Endothelial cell of umbilical vein (primary cell): ENCODE results near the gene TRAPPC11. TPM values are rescaled to one million over a fixed set of nuclear protein-coding genes. Genes with fewer than 3 reads are reported as not detected.

Experiments used
- BruUV-seq: library from RNA; stranded (reverse); fragments of 400-500 nt; replicated peaks from 2 replicates; lab custom pipeline; 2021; lab: Mats Ljungman, UMichigan
- CTCF ChIA-PET: fragments of 300-600, 350-600 bp; sonication (Branson Sonifier 250); formaldehyde crosslinking; loops from one replicate; lab custom pipeline; 2021; ENCODE audit warnings: antibody characterized with exemption, inconsistent platforms; lab: Charles Lee
- POLR2A ChIA-PET: fragments of 300-600, 350-600 bp; sonication (Branson Sonifier 250); formaldehyde crosslinking; loops from one replicate; lab custom pipeline; 2021; ENCODE audit warnings: antibody characterized with exemption, inconsistent platforms; lab: Charles Lee
- DNase-seq: peaks from one replicate; pipeline ENCODE4 v3.0.0-alpha.2; 2011; ENCODE audit warnings: low read depth, low spot score
- FAIRE-seq: peaks from 2 replicates; lab custom pipeline; 2011; peaks lifted over from hg19 to GRCh38; lab: Jason Lieb, UNC
- H2AFZ ChIP-seq: 2 replicates; pipeline ENCODE4 v1.6.0; 2012; ENCODE audit warnings: low read depth, low read length, control low read depth, inconsistent platforms
- H3K27ac ChIP-seq: 2 replicates; pipeline ENCODE4 v1.5.1; 2011; ENCODE audit warnings: low read depth, mild to moderate bottlenecking, control low read depth, low read length, moderate library complexity; ENCODE audit not compliant: insufficient read depth
- H3K27me3 ChIP-seq, 2 experiments: 2 replicates each; pipeline versions ENCODE4 v1.6.0 to v1.6.1; 2011; ENCODE audit warnings: low read length in 2 of 2, mixed read lengths in 1 of 2; ENCODE audit not compliant: control insufficient read depth in 2 of 2, insufficient read depth in 2 of 2
- H3K36me3 ChIP-seq, 2 experiments: 2 replicates in 1 of 2; 3 replicates in 1 of 2; pipeline ENCODE4 v1.5.1; 2011; ENCODE audit warnings: low read length in 2 of 2, mild to moderate bottlenecking in 1 of 2, moderate library complexity in 1 of 2; ENCODE audit not compliant: control insufficient read depth in 2 of 2, insufficient read depth in 2 of 2; ENCODE audit errors: extremely low read depth in 1 of 2
- H3K4me1 ChIP-seq: 3 replicates; pipeline ENCODE4 v1.5.1; 2011; ENCODE audit warnings: mild to moderate bottlenecking, low read length; ENCODE audit not compliant: control insufficient read depth, insufficient read depth; ENCODE audit errors: extremely low read depth
- H3K4me2 ChIP-seq: 2 replicates; pipeline ENCODE4 v1.6.1; 2011; ENCODE audit warnings: low read length, control low read depth, mixed read lengths; ENCODE audit not compliant: insufficient read depth
- H3K4me3 ChIP-seq, 3 experiments: fragments of 200-600 bp in 1 of 3; sonication (generic), shearing (Covaris generic) in 1 of 3; replicated peaks in 1 of 3; 2 replicates each; pipeline ENCODE4 v1.5.1; 2011 to 2016; ENCODE audit warnings: control low read depth in 3 of 3, low read length in 3 of 3, mild to moderate bottlenecking in 2 of 3, inconsistent platforms in 1 of 3, low read depth in 1 of 3, moderate library complexity in 1 of 3; ENCODE audit not compliant: insufficient read depth in 1 of 3
- H3K79me2 ChIP-seq: 2 replicates; pipeline ENCODE4 v1.6.0; 2012; ENCODE audit warnings: low read length, inconsistent platforms; ENCODE audit not compliant: control insufficient read depth, insufficient read depth
- H3K9ac ChIP-seq: replicated peaks from 2 replicates; pipeline ENCODE3; 2011; ENCODE audit warnings: low read length, control low read depth; ENCODE audit not compliant: insufficient read depth; ENCODE audit errors: extremely low read depth
- H3K9me1 ChIP-seq: replicated peaks from 3 replicates; pipeline ENCODE4 v1.6.0; 2011; ENCODE audit warnings: mild to moderate bottlenecking, low read length; ENCODE audit not compliant: control insufficient read depth, insufficient read depth; ENCODE audit errors: extremely low read depth
- H3K9me3 ChIP-seq: replicated peaks from 2 replicates; pipeline ENCODE4 v1.5.1; 2012; ENCODE audit warnings: low read length, inconsistent platforms; ENCODE audit not compliant: control insufficient read depth, insufficient read depth
- H4K20me1 ChIP-seq: replicated peaks from 2 replicates; pipeline ENCODE3; 2011; ENCODE audit warnings: mild to moderate bottlenecking, low read length; ENCODE audit not compliant: control insufficient read depth, insufficient read depth; ENCODE audit errors: extremely low read depth
- CTCF ChIP-seq, 2 donors: IDR thresholded peaks; 1 replicate in 1 of 2; 2 replicates in 1 of 2; pipeline ENCODE4 v1.5.1; 2011; ENCODE audit warnings: low read length in 2 of 2, mild to moderate bottlenecking in 2 of 2, moderate library complexity in 2 of 2, control low read depth in 1 of 2, inconsistent platforms in 1 of 2, low read depth in 1 of 2; ENCODE audit not compliant: insufficient read depth in 1 of 2; ENCODE audit errors: extremely low read depth in 1 of 2
- EZH2 ChIP-seq: IDR thresholded peaks from 2 replicates; pipeline ENCODE4 v1.6.1; 2012; ENCODE audit warnings: borderline replicate concordance, low read depth, mild to moderate bottlenecking, moderate library complexity, low read length, inconsistent platforms; ENCODE audit not compliant: severe bottlenecking
- FOS ChIP-seq: IDR thresholded peaks from 2 replicates; pipeline ENCODE4 v1.6.1; 2011; ENCODE audit warnings: mild to moderate bottlenecking, low read length, moderate library complexity, borderline replicate concordance; ENCODE audit not compliant: insufficient read depth
- GATA2 ChIP-seq: IDR thresholded peaks from 2 replicates; pipeline ENCODE4 v1.7.0; 2011; ENCODE audit warnings: low read depth, mild to moderate bottlenecking, moderate library complexity, mixed read lengths, low read length; ENCODE audit not compliant: insufficient read length, insufficient read depth
- JUN ChIP-seq: IDR thresholded peaks from 2 replicates; pipeline ENCODE4 v1.6.1; 2011; ENCODE audit warnings: borderline replicate concordance, low read depth; ENCODE audit not compliant: insufficient read length, insufficient read depth
- MAX ChIP-seq: IDR thresholded peaks from 2 replicates; pipeline ENCODE4 v1.6.1; 2011; ENCODE audit not compliant: insufficient read depth, insufficient read length
- MYC ChIP-seq: IDR thresholded peaks from one replicate; pipeline ENCODE4 v1.6.1; 2011; ENCODE audit warnings: mild to moderate bottlenecking, low read depth, low read length
- POLR2A ChIP-seq: IDR thresholded peaks from 2 replicates; pipeline ENCODE4 v1.6.1; 2012; ENCODE audit warnings: low read depth, mild to moderate bottlenecking, control low read depth, low read length
- POLR2AphosphoS5 ChIP-seq: IDR thresholded peaks from 2 replicates; pipeline ENCODE4 v1.6.1; 2012; ENCODE audit warnings: low read depth, mild to moderate bottlenecking, control low read depth, low read length, moderate library complexity; ENCODE audit not compliant: insufficient read depth
- dilution Hi-C: fragments of 300-500 bp; cut with MboI; formaldehyde crosslinking; loops from one replicate; pipeline ENCODE4 v1.15.0; 2019; ENCODE audit warnings: low sequenced_read_pairs; ENCODE audit not compliant: extremely low pct_ligation_motif_present
- intact Hi-C: fragments of 100-400 bp; cut with micrococcal nuclease; formaldehyde crosslinking; loops from one replicate; pipeline ENCODE4 v1.10.0; 2022
- polyA plus RNA-seq, 4 experiments: library from polyadenylated mRNA; depleted of rRNA in 3 of 4; stranded (reverse) in 3 of 4; unstranded in 1 of 4; fragments of >200 nt; gene quantifications; 2 replicates each; pipeline versions ENCODE4 v1.2.1 to v1.2.3, GENCODE V29; 2011 to 2012; ENCODE audit warnings: missing spikeins in 1 of 4
- total RNA-seq: library from RNA; stranded (reverse); gene quantifications from 2 replicates; pipeline ENCODE4 v1.2.3, GENCODE V29; 2021

Gene TRAPPC11
- total and polyA plus RNA-seq, 2 donors (not counting 3 experiments of a cell fraction or from before 2014, with no cell fraction given): 21.2 to 32.1 TPM

- H3K27me3 ChIP-seq: no peaks in the 10 kb centered on the region
- no peak for FAIRE-seq
- ChIA-PET CTCF (interaction anchor here (1.0 to 1.3 kb wide), 2 partner anchors 27 to 37 kb away, joined by 3 read pairs; no protein-coding TSS in a partner anchor), POLR2A (no interaction called here)
- H3K36me3 ChIP-seq: peaks cover 3 to 6% of the 10 kb centered on the region in 2 experiments
- H3K4me2 ChIP-seq: no peak overlapping the region
- dilution Hi-C loops: no loop called here
- no peak overlapping the region for H3K9ac ChIP-seq
- no peak overlapping the region for H3K4me3 ChIP-seq
- no peak overlapping the region for H2AFZ ChIP-seq
- BruUV-seq: no TSS peak
- DNase-seq: no peak
- no peaks in the 10 kb centered on the region for H3K9me3 ChIP-seq
- TF ChIP-seq JUN: no peak
- no peak for TF ChIP-seq EZH2
- TF ChIP-seq MAX: no peak
- TF ChIP-seq POLR2AphosphoS5: no peak
- no peak for TF ChIP-seq GATA2
- TF ChIP-seq MYC: no peak
- no peak for TF ChIP-seq CTCF (IDR thresholded peaks at IDR 0.05; ENCODE audit: extremely low read depth in 1 of 2, insufficient read depth in 1 of 2, low read depth in 1 of 2, low read length in 2 of 2)
- TF ChIP-seq FOS: no peak
- TF ChIP-seq POLR2A: no peak
- no peaks in the 10 kb centered on the region for H4K20me1 ChIP-seq
- intact Hi-C loops: no loop called here
- no peaks in the 10 kb centered on the region for H3K4me1 ChIP-seq
- no peaks in the 10 kb centered on the region for H3K79me2 ChIP-seq
- H3K27ac ChIP-seq: no peak overlapping the region
- H3K9me1 ChIP-seq: no peaks in the 10 kb centered on the region
Measured at GRCh38 chr4:183716302-183716701, 57.2 kb downstream of the TRAPPC11 start.
